ENCODE results near the gene UNC5A. TPM values are rescaled to one million over a fixed set of nuclear protein-coding genes. Genes with fewer than 3 reads are reported as not detected.

The UNC5A gene
- total RNA-seq, 1 experiment from 2014 or later, result 10.1 TPM

DNA sequence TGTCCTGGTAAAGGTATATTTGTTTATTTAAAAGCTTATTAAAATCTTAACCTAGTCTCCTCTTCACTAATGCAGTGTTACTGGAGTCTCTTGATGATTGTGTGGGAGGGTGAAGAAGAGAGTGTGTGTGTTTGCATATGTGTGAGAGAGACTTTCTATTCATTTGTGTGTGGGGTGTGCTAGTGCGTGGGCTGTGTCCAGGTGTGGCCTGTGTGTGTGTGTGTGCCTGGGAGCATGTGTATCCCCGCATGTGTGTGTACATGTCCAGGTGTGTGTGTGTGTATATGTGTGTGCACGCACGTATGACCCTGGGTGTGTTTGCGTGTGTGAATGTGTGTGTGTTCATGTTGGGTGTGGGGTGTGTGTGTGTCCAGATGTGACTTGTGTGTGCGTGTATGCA is 10.3 kb upstream of the UNC5A start (continued):
- no peak for TF ChIP-seq EZH2 (IDR thresholded peaks at IDR 0.05)
- TF ChIP-seq SIN3A (IDR thresholded peaks at IDR 0.05; ENCODE audit: low read depth), result no peak
- TF ChIP-seq CEBPB (IDR thresholded peaks at IDR 0.05; ENCODE audit: low read depth), result no peak
- TF ChIP-seq ZNF274 (IDR thresholded peaks at IDR 0.05; ENCODE audit: low read depth, low read length), result no peak
- TF ChIP-seq, protein P1, sequence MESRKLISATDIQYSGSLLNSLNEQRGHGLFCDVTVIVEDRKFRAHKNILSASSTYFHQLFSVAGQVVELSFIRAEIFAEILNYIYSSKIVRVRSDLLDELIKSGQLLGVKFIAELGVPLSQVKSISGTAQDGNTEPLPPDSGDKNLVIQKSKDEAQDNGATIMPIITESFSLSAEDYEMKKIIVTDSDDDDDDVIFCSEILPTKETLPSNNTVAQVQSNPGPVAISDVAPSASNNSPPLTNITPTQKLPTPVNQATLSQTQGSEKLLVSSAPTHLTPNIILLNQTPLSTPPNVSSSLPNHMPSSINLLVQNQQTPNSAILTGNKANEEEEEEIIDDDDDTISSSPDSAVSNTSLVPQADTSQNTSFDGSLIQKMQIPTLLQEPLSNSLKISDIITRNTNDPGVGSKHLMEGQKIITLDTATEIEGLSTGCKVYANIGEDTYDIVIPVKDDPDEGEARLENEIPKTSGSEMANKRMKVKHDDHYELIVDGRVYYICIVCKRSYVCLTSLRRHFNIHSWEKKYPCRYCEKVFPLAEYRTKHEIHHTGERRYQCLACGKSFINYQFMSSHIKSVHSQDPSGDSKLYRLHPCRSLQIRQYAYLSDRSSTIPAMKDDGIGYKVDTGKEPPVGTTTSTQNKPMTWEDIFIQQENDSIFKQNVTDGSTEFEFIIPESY (IDR thresholded peaks at IDR 0.05; ENCODE audit: extremely low read depth, insufficient replicate concordance, low read length), result no peak
- no peak for TF ChIP-seq SRF (IDR thresholded peaks at IDR 0.05; ENCODE audit: low read depth)
- TF ChIP-seq JUND (IDR thresholded peaks at IDR 0.05), result no peak
- no peak for TF ChIP-seq POLR2A (IDR thresholded peaks at IDR 0.05; ENCODE audit: borderline replicate concordance, extremely low read depth, insufficient read depth, insufficient read length)
- no peak for TF ChIP-seq ZFX (IDR thresholded peaks at IDR 0.05)
- TF ChIP-seq EGR1 (IDR thresholded peaks at IDR 0.05; ENCODE audit: low read depth), result no peak
- TF ChIP-seq SP1 (IDR thresholded peaks at IDR 0.05; ENCODE audit: low read depth), result no peak

DNA sequence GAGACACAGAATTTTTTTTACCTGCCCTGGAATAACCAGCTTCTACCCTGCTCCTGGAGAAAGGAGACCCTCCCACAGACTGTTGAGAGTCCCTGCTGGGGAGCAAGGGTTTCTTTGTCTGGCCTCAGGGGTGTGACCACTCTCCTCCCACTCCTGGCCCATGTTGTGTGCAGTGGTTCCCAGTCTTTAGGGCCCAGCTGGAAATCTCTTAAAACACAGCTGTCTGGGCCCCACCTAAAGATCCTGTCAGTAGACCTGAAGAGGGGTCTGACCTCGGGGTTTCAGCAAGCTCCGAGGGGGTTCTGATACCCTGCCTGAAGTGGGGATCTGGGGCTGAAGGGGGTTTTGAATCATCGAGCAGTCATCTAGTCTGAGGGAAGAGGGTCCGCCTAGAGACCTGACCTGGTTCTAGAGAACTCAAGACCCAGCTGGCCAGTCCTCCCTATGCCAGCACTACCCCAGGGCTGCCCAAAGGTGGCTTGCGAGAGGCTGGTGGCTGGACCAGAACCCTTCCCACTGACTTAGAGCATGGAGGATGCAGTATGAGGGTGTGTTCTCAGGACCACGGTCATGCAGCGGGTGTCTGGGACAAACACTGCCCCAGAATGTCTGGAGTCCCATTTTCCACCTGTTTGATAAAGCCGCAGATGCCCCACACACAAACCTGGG is 8.1 kb upstream of the UNC5A start:
- Histone ChIP-seq H3K79me2 (ENCODE audit: insufficient read depth, low read length) (no peaks in the 10 kb centered on the region), H3K27ac (ENCODE audit: low read depth, low read length) (no peak overlapping the region), H3K27me3 (ENCODE audit: insufficient read depth, low read length) (peaks cover 33% of the 10 kb centered on the region; the same call in 1 of the 2 replicates), H3K4me3 (replicated peaks in 1 of 2; ENCODE audit: low read depth in 1 of 2, low read length in 2 of 2) (no peak overlapping the region), H4K20me1 (ENCODE audit: insufficient read depth) (no peaks in the 10 kb centered on the region), H3K9ac (ENCODE audit: low read length) (no peak overlapping the region), H3K9me3 (ENCODE audit: control insufficient read depth in 1 of 2, insufficient read depth in 1 of 2, low read depth in 1 of 2, low read length in 2 of 2) (no peaks in the 10 kb centered on the region), H3K4me2 (ENCODE audit: low read length) (no peak overlapping the region), H3K36me3 (ENCODE audit: control insufficient read depth in 1 of 2, insufficient read depth in 2 of 2, low read length in 2 of 2) (no peaks in the 10 kb centered on the region), H2AFZ (ENCODE audit: low read depth, low read length, poor library complexity, severe bottlenecking) (no peak overlapping the region), H3K9me2 (ENCODE audit: insufficient read depth) (no peaks in the 10 kb centered on the region), H3K4me1 (ENCODE audit: control insufficient read depth in 1 of 2, insufficient read depth in 2 of 2, low read length in 2 of 2) (no peaks in the 10 kb centered on the region)
- ChIA-PET POLR2A (no interaction called here), RAD21 (ENCODE audit: low non-redundant PET in 1 of 2, low total read pairs in 2 of 2, uncharacterized antibody in 2 of 2, unreplicated experiment in 2 of 2) (no interaction called here), CTCF (no interaction called here)
- intact Hi-C loops (cut with micrococcal nuclease), result loop anchor here (10.0 kb wide), 1 partner anchor 947 kb away; no protein-coding TSS in a partner anchor
- DNase-seq (ENCODE audit: low read depth, low spot score), result no peak
- no peak for ATAC-seq
- no TSS peak for BruUV-seq (replicated peaks)
- no peak for TF ChIP-seq SIN3A (IDR thresholded peaks at IDR 0.05; ENCODE audit: low read depth)
- no peak for TF ChIP-seq YY1 (IDR thresholded peaks at IDR 0.05; ENCODE audit: extremely low read depth, insufficient replicate concordance, low read depth, low read length)
- TF ChIP-seq POLR2A (IDR thresholded peaks at IDR 0.05; ENCODE audit: borderline replicate concordance, extremely low read depth, insufficient read depth, insufficient read length), result no peak
- no peak for TF ChIP-seq POLR2AphosphoS5 (IDR thresholded peaks at IDR 0.05; ENCODE audit: low read depth, low read length)
- no peak for TF ChIP-seq ZFX (IDR thresholded peaks at IDR 0.05)
- TF ChIP-seq JUND (IDR thresholded peaks at IDR 0.05), result no peak
- TF ChIP-seq EGR1 (IDR thresholded peaks at IDR 0.05; ENCODE audit: low read depth), result no peak
- no peak for TF ChIP-seq CBX3 (IDR thresholded peaks at IDR 0.05; ENCODE audit: low read depth)
- no peak for TF ChIP-seq TCF7L2 (IDR thresholded peaks at IDR 0.05; ENCODE audit: borderline replicate concordance, extremely low read depth, insufficient read depth, insufficient read length)
- TF ChIP-seq SRF (IDR thresholded peaks at IDR 0.05; ENCODE audit: low read depth), result no peak
- no peak for TF ChIP-seq SP1 (IDR thresholded peaks at IDR 0.05; ENCODE audit: low read depth)
- no peak for TF ChIP-seq EZH2 (IDR thresholded peaks at IDR 0.05)
- no peak for TF ChIP-seq EZH2phosphoT487 (IDR thresholded peaks at IDR 0.05; ENCODE audit: borderline replicate concordance)
- TF ChIP-seq ZNF274 (IDR thresholded peaks at IDR 0.05; ENCODE audit: low read depth, low read length), result no peak
- TF ChIP-seq, protein P2, sequence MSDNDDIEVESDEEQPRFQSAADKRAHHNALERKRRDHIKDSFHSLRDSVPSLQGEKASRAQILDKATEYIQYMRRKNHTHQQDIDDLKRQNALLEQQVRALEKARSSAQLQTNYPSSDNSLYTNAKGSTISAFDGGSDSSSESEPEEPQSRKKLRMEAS (IDR thresholded peaks at IDR 0.05), result no peak
- TF ChIP-seq, protein P3, sequence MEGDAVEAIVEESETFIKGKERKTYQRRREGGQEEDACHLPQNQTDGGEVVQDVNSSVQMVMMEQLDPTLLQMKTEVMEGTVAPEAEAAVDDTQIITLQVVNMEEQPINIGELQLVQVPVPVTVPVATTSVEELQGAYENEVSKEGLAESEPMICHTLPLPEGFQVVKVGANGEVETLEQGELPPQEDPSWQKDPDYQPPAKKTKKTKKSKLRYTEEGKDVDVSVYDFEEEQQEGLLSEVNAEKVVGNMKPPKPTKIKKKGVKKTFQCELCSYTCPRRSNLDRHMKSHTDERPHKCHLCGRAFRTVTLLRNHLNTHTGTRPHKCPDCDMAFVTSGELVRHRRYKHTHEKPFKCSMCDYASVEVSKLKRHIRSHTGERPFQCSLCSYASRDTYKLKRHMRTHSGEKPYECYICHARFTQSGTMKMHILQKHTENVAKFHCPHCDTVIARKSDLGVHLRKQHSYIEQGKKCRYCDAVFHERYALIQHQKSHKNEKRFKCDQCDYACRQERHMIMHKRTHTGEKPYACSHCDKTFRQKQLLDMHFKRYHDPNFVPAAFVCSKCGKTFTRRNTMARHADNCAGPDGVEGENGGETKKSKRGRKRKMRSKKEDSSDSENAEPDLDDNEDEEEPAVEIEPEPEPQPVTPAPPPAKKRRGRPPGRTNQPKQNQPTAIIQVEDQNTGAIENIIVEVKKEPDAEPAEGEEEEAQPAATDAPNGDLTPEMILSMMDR (IDR thresholded peaks at IDR 0.05 in 2 of 3, conservative IDR thresholded peaks at IDR 0.05 in 1 of 3; ENCODE audit: borderline replicate concordance in 1 of 3, insufficient read depth in 1 of 3, low read depth in 2 of 3, low read length in 2 of 3), result no peak
- TF ChIP-seq, protein P4, sequence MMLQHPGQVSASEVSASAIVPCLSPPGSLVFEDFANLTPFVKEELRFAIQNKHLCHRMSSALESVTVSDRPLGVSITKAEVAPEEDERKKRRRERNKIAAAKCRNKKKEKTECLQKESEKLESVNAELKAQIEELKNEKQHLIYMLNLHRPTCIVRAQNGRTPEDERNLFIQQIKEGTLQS (IDR thresholded peaks at IDR 0.05), result no peak
